GM21723 (cell line): ENCODE measurements around the gene SAFB.
"Not testable (repeated sequence)": the region's sequence is repeated elsewhere in the genome, so short reads cannot be mapped to it uniquely, and the experiment has no call there.

Experiments used
- ATAC-seq: cut with Tn5 transposase; IDR thresholded peaks from one replicate; pipeline ENCODE4 v1.9.1; 2021; ENCODE audit warnings: mild to moderate bottlenecking, moderate library complexity; ENCODE audit not compliant: unreplicated experiment

The SAFB gene

GRCh38 chr19:5696196-5697021 is 73.5 kb downstream of the SAFB start:
- ATAC-seq, result no peak

DNA sequence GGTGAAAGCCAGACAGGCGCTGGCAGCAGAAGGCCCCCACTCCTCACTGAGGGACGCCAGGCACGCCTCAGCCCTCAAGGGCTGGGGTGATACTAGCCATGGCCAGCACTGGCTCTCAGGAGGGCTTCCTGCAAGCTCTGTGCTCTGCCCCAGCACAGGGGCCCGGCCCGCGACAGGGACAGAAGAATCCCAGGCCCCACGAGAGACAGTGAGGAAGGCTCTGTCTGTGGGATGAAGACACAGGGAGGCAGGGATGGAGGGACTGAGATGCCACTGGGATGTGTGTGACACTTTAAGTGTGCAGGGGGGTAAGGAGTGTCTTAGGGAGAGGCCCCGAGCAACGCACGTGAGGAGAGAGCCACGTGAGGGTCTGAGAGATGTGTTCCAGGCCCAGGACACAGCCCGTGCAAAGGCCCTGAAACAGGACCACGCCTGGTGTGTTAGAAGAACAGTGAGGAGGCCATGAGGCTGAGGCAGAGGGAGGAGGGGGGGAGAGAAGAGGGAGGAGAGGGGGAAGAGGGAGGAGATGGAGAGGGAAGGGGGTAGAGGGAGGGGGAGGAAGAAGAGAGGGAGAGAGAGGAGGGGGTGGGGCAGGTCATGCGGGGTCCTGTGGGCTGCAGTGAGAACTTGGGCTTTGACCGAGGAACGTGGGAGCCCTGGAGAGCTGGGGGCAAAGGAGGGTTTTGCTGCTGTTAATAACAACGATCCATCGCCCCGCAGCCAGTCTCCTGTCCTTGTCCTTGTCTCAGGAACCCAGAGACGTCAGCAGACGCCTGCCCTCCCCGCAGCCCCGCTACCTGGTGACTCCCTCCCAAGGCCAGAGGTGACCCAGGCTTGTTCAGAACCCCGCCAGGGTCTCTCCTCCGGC is 74.4 kb downstream of the SAFB start:
- ATAC-seq, result no peak

DNA sequence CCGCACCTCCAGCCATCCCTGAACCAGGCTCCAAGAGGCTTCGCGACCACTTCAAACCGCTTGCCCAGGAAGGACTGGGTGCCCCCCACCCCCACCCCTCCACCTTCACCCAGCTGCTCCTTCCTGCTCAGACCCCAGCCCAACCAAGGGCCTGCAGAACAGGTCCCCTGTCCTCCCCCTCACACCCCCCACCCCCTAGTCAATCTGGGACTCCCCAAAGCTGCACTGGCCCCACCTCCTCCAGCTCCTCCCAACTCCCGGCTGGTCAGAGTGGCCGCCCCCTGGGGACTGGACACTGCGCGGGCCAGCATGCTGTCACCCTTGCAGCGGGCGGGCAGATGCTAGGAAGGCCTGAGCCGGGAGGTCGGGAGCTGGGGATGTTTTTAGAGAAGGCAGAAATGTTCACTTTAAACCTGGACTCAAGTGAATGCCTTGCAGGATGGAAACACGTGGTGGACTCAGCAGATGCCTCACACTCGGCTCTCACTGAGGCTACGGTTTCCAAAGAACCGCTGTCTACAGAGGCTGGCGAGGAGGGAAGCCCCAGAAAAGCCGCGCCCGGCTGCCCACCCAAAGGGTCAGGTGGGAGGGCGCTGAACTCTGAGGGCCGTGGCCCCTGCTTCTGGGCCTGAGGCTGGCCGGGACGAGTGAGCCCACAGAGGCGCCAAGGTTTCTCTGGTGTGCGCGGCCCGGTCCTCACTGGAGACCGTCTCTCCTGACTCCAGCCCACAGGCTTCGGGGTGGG is 75.2 kb downstream of the SAFB start:
- no peak for ATAC-seq

DNA sequence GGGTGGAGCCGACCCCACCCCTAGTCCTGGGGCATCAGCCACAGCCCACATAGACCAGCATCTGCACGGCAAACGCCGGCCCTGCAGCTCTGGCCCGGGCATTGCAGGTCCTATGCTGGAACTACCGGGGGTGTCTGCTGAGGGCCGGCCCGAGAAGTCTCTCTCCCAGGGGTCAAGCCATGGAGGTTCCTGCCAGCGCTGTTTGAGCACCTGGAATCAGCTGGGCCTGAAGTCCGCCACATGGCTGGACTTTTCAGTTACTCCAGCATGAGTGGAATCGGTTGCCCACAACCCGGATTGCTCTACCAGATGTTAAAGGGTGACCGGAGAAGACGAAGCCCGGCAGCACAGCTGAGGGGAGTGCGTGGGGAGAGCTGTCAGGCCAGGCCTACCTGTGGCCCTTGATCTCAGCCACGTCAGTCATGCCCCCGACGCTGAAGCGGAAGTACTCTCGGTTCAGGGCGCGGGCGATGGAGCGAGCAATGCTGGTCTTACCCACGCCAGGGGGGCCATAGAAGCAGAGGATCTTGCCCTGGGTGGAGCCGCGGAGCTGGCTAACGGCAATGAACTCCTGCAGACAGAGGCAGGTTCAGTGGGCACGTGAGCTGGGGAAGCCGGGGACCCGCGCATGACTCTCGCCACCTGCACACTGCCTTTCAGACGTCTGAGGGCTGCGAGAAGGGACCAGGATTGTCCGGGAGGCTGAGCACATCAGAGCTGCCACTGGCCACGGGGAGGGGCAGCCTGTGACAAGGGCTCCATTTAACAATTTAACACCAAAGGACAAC is 75.9 kb downstream of the SAFB start:
- no peak for ATAC-seq

GRCh38 chr19:5700455-5701092 is 77.7 kb downstream of the SAFB start:
- no peak for ATAC-seq

DNA sequence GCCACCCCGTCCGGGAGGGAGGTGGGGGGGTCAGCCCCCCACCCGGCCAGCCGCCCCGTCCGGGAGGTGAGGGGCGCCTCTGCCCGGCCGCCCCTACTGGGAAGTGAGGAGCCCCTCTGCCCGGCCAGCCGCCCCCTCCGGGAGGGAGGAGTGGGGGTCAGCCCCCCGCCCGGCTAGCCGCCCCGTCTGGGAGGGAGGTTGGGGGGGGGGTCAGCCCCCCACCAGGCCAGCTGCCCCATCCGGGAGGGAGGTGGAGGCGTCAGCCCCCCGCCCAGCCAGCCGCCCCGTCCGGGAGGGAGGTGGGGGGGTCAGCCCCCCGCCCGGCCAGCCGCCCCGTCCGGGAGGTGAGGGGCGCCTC is 79.1 kb downstream of the SAFB start:
- ATAC-seq, result not testable (repeated sequence)

- ATAC-seq, result no peak
Observed at GRCh38 chr19:5703819-5704818, 81.2 kb downstream of the SAFB start.

GRCh38 chr19:5705552-5705951 is 82.7 kb downstream of the SAFB start:
- ATAC-seq, result no peak

- no peak for ATAC-seq
Observed at GRCh38 chr19:5706876-5707573, 84.1 kb downstream of the SAFB start.

DNA sequence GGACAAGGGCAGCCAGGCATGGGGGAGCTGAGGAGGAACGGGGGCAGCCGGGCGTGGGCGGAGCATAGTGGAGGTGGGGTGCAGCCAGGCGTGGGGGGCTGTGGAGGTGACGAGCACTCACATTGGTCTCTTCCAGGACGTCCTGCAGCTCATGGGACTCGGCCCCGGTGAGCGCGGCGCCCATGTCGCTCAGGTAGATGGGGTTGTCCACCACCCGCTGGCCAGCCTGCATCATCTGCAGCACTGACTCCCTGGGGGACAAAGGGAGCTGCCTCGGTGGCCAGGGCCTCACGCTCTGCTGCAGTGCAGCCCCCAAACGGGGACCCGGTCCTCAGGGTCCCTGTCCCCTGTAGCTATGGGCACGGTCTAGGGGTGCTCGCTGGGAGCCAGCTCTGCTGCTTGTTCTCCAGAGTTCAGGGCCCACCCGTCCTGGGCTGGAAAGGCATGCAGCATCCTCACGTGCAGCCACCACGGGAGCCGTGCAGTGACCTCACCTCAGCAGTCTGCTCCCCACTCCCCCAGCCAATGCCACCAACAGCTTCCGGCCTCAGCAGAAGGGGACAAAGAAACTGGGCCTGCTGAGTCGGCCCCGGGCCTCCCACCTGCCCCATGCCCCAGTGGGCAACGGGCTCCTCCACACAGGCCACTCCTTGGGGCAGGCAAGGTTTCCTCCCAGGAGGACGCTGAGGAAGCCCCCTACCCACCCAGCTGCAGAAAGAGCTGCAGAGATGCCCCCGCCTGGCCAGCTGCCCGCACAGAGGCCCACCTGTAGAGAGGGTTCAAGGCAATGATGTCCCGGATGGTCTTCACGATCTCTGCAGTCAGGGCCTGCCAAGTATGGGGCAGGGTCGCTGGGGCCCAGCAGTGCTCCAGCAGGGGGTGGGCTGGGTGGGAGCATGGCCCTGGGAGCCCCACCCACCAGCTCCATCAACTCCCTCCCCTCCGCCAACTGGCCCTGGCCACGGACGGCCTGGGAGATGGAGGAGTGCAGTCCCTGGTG is 85.0 kb downstream of the SAFB start:
- no peak for ATAC-seq

DNA sequence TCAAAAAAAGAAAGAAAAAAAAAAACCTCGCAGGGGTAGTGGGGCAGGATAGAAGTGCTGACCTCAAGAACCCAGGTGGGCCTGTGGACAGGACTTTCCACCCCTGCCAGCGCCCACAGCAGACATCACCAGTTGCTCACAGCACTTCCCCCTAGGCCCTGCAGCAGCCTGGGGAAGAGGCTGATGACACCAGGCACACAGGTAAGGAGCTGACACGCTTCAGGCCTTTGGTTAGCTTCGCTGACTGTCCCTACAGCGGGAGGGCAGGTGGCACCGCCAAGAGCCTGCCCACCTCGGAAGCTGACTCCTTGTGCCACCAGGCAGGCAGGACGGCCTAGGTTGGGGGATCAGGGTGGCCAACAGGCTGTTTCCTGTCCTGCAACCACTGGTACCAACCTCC is 88.1 kb downstream of the SAFB start:
- no peak for ATAC-seq

DNA sequence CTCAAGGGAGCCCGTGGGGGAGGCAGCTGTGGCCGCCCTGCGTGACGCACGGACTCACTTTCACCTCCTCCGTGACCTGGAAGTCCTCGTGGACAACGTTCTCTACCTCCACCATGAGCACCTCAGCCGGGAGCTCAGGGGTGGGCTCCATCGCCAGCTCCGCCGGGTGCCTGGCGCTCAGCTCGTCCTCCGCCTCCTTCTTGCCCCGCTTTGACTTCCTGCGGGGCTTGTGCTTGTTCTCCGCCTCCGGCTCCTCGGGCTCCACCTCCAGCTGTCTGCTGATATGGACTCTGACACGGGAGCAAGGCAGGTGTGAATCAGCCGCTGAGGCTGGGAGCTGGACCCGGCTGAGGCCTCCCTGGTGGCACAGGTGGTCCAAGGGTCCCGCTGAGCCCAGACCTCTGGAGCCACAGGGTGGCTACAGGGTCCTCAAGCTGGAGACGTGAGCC is 88.9 kb downstream of the SAFB start:
- ATAC-seq, result no peak

GRCh38 chr19:5713228-5713627 is 90.3 kb downstream of the SAFB start:
- ATAC-seq, result no peak

DNA sequence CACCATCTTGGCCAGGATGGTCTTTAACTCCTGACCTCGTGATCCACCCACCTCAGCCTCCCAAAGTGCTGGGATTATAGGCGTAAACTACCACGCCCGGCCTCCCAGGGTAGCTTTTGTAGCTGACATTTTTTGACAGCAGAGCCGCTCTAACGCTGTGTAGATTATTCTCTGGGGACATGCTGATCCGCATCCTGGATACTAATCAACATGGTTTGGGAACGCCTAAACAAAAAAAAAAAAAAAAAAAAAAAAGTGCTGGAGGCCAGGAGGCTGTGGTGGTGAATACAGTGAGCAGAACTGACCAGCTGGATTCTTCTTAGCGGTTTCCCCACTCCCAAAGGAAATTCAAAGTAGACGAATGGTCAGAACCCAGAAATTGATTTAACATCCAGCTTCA is 91.9 kb downstream of the SAFB start:
- ATAC-seq, result no peak

GRCh38 chr19:5717215-5717935 is 94.5 kb downstream of the SAFB start:
- ATAC-seq, result no peak
